RWPE2 (cell line): ENCODE results near the gene KLRD1.

Experiments
- ATAC-seq: fragments of 200-7000 bp; cut with Tn5 transposase; 3 replicates; pipeline ENCODE4 v1.9.1; 2021; ENCODE audit warnings: low read depth
- DNase-seq: peaks from one replicate; pipeline ENCODE4 v3.0.0-alpha.2; 2020; ENCODE audit warnings: low spot score
- H3K27ac ChIP-seq: fragments of 450-650 bp; 2 replicates; pipeline ENCODE4 v1.5.1; 2017; ENCODE audit warnings: mild to moderate bottlenecking; ENCODE audit not compliant: poor library complexity, severe bottlenecking
- H3K27me3 ChIP-seq: fragments of 250-450 bp; sonication (Bioruptor Pico); 2 replicates; pipeline ENCODE4 v1.5.1; 2021; ENCODE audit warnings: mild to moderate bottlenecking, moderate library complexity; ENCODE audit not compliant: insufficient read depth, poor library complexity, severe bottlenecking
- H3K36me3 ChIP-seq: fragments of 250-450 bp; sonication (Bioruptor Pico); 2 replicates; pipeline ENCODE4 v1.5.1; 2020; ENCODE audit warnings: low read depth, mild to moderate bottlenecking, moderate library complexity
- H3K4me1 ChIP-seq: fragments of 250-450 bp; sonication (Bioruptor Pico); 2 replicates; pipeline ENCODE4 v1.5.1; 2021; ENCODE audit warnings: mild to moderate bottlenecking, moderate library complexity; ENCODE audit not compliant: insufficient read depth, poor library complexity, severe bottlenecking
- H3K4me3 ChIP-seq: fragments of 250-450 bp; sonication (Bioruptor Pico); 2 replicates; pipeline ENCODE4 v1.5.1; 2021; ENCODE audit warnings: mild to moderate bottlenecking, moderate library complexity; ENCODE audit not compliant: severe bottlenecking
- H3K9me3 ChIP-seq: fragments of 250-450 bp; sonication (Bioruptor Pico); 2 replicates; pipeline ENCODE4 v1.5.1; 2021; ENCODE audit warnings: mild to moderate bottlenecking, moderate library complexity; ENCODE audit not compliant: severe bottlenecking
- TF ChIP-seq, protein P1 (sequence below): fragments of 450-650 bp; IDR thresholded peaks from one replicate; pipeline ENCODE4 v1.5.1; 2017; ENCODE audit warnings: mild to moderate bottlenecking, moderate library complexity; ENCODE audit not compliant: poor library complexity, severe bottlenecking

The KLRD1 gene

GRCh38 chr12:10354071-10354470 lies 46.4 kb downstream of the KLRD1 start:
- H3K36me3 ChIP-seq, result no peaks in the 10 kb centered on the region
- H3K4me3 ChIP-seq, result no peak overlapping the region
- ATAC-seq (no peak), DNase-seq (no peak)
- H3K4me1 ChIP-seq, result no peaks in the 10 kb centered on the region
- H3K9me3 ChIP-seq, result no peaks in the 10 kb centered on the region
- H3K27me3 ChIP-seq, result no peaks in the 10 kb centered on the region
- TF ChIP-seq, protein P1, sequence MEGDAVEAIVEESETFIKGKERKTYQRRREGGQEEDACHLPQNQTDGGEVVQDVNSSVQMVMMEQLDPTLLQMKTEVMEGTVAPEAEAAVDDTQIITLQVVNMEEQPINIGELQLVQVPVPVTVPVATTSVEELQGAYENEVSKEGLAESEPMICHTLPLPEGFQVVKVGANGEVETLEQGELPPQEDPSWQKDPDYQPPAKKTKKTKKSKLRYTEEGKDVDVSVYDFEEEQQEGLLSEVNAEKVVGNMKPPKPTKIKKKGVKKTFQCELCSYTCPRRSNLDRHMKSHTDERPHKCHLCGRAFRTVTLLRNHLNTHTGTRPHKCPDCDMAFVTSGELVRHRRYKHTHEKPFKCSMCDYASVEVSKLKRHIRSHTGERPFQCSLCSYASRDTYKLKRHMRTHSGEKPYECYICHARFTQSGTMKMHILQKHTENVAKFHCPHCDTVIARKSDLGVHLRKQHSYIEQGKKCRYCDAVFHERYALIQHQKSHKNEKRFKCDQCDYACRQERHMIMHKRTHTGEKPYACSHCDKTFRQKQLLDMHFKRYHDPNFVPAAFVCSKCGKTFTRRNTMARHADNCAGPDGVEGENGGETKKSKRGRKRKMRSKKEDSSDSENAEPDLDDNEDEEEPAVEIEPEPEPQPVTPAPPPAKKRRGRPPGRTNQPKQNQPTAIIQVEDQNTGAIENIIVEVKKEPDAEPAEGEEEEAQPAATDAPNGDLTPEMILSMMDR, result no peak
- no peak overlapping the region for H3K27ac ChIP-seq

DNA sequence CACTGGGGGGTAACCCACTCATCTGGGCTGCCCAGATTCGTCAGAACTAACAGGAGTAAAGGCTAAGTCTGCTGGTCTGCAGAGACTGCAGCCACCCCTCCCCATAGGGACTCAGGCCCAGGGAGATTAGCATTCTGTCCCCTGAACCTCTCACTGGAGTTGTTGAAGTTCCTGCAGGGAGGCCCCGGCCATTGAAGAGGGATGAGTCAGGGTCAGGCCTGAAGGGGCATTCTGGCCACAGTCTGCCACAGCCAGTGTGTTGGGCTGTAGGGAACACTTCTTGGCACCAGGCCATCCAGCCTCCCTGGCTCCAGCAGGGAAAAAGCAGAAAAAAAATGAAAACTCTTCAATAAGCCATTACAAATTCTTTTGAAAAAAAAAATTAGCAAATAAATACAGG lies 46.8 kb downstream of the KLRD1 start:
- DNase-seq, result no peak
- ATAC-seq, result no peak
- TF ChIP-seq, protein P1, result no peak
- H3K9me3 ChIP-seq, result no peaks in the 10 kb centered on the region
- H3K4me1 ChIP-seq, result no peaks in the 10 kb centered on the region
- H3K27me3 ChIP-seq, result no peaks in the 10 kb centered on the region
- H3K4me3 ChIP-seq, result no peak overlapping the region
- no peak overlapping the region for H3K27ac ChIP-seq
- H3K36me3 ChIP-seq, result no peaks in the 10 kb centered on the region

- peaks cover 13% of the 10 kb centered on the region for H3K4me1 ChIP-seq
- H3K27ac ChIP-seq, result no peak overlapping the region
- no peak overlapping the region for H3K4me3 ChIP-seq
- TF ChIP-seq, protein P1, result no peak
- DNase-seq (no peak), ATAC-seq (no peak)
- H3K9me3 ChIP-seq, result no peaks in the 10 kb centered on the region
- H3K27me3 ChIP-seq, result no peaks in the 10 kb centered on the region
- no peaks in the 10 kb centered on the region for H3K36me3 ChIP-seq
Measured at GRCh38 chr12:10358131-10358530, 50.5 kb downstream of the KLRD1 start.

- H3K27me3 ChIP-seq, result no peaks in the 10 kb centered on the region
- no peak for ATAC-seq
- no peak overlapping the region for H3K4me3 ChIP-seq
- H3K4me1 ChIP-seq, result peaks cover 13% of the 10 kb centered on the region
- no peak for DNase-seq
- TF ChIP-seq, protein P1, result no peak
- no peak overlapping the region for H3K27ac ChIP-seq
- H3K9me3 ChIP-seq, result no peaks in the 10 kb centered on the region
- H3K36me3 ChIP-seq, result no peaks in the 10 kb centered on the region
Measured at GRCh38 chr12:10358969-10359368, 51.3 kb downstream of the KLRD1 start.

GRCh38 chr12:10361084-10361483 lies 53.4 kb downstream of the KLRD1 start:
- ATAC-seq (no peak), DNase-seq (no peak)
- Histone ChIP-seq H3K4me1 (peaks cover 16% of the 10 kb centered on the region), H3K9me3 (no peaks in the 10 kb centered on the region), H3K27me3 (no peaks in the 10 kb centered on the region), H3K36me3 (no peaks in the 10 kb centered on the region), H3K27ac (peak overlapping the region; percentile 85), H3K4me3 (no peak overlapping the region)
- TF ChIP-seq, protein P1, result no peak
